ENCODE results near the gene SRGAP1.
"Not testable (repeated sequence)": the region's sequence is repeated elsewhere in the genome, so short reads cannot be mapped to it uniquely, and the experiment has no call there.

The SRGAP1 gene

DNA sequence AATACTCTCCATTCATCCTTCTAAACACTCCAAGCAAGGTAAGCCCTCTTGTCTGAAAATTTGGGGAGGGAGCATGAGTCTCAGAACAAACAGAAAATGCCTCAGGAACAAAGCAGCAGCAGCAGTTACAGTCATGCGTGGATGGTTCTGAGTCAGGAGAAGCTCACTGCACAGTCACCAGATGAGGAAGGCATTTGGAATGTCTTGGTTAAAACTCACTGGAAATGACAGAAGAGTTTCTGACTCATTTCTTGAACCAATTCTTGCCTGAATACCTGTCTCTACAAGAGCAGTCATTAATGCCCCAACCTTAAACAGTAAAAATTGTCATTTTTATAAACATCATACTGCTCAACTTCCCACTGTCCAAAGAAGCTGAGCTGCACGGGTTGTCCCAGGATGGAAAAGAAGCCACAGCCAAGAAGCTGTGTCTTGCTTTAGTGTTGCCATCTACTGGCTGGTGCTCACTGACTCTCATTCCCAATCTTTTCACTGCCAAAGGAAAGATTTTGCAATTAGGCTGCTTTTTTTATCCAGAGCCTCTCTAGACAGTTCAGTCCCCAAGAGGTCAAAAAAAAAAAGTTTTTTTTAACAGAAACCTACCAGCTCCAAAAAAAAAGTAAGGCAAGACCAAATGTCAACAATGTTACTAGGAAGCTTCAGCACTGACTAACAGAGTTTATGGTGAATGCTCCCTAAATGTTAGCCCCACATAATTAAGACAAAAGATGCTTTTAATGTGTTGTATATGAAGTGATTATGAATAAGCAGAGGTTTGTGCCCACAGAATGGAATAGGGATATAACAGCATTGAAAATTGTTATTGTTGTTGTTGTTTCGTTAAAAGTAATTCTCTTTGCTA, 337.2 kb downstream of the SRGAP1 start:
- DNase-seq, result no peak

DNA sequence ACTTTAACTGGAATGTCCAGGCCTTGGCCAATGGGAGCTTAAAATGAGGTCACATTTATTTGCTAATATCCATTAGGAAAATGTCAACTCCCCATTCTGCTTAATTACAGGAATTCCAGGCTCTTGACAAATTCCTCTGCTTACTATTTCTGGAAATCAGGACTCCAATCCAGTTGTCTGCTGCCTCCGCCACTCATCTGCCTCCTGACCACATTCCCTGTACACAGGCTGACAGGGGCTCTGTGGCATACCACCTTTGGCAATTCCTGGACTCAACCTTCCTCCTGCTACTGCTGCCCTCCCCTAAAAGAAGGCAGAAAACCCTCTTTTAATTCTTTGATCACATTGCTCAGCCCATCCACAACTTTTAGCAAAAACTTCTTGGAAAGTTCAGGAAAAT, 339.7 kb downstream of the SRGAP1 start:
- no peak for DNase-seq

DNA sequence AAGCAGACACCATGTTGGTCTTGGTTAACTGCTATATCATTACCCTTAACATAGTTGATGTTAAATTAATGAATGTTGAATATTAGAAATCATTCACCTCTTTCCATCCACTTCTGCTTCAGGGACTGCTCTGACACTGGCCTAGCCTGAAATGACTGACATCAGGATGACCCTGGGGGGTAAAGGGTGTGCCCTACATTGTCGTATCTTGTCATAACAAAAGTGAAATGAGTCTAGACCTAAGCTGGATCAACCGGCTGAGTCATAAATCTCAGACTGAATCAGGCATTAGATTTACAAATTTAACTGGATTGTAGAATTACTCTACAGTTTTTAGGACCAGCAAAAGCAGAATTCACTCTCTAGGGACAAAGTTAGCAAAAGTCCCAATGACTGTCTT, 342.3 kb downstream of the SRGAP1 start:
- no peak for DNase-seq

DNA sequence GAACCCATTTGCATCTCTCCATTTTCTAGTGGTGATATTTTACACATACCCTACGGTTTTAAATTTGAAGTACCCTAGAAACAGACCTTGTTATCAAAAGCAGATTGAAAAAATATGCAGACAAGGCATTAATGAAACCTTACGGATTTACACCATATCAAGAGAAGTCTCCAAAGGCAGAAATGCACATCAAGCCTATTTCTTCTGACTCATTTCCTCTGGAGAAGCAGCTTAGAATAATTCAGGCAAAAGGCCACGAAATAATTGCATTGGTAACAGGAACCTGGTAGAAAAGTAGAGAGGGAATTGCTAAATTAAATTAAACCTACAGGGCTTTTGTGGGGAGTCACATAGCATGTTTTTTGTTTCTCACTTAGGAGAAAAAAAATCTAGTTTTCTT, 342.9 kb downstream of the SRGAP1 start:
- no peak for DNase-seq

DNA sequence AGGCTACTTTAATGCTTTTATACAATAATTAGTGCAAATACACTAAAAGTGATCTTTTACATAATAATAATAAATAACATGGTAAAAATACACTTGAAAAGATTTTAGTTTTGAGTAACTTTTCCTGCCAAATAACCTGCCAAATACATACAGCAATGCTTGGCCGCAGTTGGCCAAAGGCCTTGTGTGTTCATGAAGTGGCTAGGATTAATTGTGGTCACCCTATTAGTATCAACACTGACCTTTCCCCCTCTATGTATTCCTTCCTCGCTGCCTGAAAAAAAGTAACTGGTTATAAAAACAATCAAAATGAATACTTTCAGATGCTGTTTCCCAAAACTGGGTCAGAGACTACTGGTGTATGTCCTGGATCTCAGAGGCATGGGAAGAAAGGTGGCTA, 343.3 kb downstream of the SRGAP1 start:
- no peak for DNase-seq

DNA sequence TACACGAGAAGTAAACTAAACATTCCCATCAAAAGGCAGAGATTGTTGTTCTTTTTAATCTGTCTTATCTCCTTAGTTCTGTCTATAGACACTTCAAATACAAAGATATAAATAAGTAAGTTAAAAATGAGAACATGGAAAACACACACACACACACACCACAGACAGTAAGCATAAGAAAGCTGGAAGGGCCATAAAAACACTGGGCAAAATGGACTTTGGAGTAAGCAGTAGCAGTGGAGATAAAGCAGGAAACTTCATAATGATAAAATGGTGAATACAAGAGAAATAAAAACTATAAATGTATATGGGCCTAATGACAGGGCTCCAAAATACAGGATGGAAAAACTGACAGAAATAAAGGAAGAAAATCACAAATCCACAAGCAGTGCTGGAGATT, 345.0 kb downstream of the SRGAP1 start:
- no peak for DNase-seq

DNA sequence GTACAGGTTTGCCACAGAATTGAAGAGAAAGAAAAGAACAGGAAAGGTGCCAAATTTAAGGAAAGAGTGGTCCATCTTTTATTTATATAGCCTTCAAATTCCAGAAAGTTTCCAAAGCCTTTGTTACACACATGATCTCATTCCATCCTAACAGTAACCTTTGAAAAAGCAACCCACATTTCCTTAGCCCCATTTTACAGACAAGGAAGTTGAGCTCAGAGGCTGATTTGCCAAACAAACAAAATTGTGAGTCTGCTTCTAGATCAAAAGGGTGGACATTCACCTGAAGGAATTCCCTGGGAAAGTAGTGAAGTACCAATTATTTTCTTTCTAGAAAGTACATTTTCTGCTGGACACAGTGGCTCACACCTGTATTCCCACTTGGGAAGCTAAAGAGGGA, 345.6 kb downstream of the SRGAP1 start:
- no peak for DNase-seq

DNA sequence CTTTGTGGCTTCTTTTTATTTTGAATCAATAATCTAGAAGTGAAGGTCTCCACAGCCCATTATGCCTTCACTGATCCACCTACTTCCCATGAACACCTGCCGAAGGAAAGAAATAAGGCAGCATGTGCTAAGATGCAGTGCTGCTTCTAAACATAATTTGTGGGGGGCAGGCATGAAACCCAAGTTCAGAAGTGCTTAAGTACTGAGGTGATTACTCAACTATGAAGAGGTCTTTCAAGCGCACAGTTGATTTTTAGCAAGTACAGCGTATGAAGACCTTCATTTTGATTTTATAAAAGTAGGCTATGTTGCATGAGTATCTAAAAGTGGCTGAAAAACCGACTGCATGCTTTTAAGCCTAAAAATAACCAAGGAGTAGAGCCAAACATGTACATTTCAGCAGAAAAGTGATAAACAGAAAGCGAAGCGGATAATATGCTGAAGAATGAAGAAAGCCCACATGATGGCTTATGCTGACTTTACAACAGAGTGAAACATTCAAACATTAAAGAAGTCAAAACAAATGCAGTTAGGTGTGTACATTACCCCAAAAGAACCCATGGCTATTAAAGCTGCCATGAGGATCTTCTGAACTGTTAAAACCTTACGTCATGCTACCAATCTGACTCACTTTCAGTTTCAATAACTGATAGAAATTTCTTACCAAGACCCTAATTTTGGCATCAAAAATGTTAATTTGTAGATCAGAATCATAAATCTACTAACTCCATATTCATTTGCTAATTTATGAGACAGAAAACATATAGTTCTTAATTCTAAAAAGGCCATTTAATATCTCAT, 348.3 kb downstream of the SRGAP1 start:
- DNase-seq, result no peak

DNA sequence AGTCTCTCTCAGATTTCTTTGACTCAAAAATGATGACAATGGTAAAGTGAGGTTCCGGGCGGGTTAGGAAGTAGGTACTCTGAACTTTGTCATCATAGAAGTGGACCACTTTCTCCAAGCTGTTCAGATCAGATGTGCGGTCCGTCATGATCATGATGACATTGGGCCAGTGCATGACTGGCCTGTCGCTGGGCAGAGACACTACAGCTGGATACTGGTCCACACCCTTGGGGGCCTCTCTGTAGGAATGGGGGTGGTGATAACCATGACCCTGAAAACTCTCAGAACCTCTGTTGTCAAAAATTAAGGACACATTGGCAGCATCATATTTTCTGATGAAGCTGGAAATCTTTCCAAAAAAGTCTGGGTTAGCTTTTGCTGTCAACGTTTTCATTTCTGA, 349.4 kb downstream of the SRGAP1 start:
- no peak for DNase-seq

DNA sequence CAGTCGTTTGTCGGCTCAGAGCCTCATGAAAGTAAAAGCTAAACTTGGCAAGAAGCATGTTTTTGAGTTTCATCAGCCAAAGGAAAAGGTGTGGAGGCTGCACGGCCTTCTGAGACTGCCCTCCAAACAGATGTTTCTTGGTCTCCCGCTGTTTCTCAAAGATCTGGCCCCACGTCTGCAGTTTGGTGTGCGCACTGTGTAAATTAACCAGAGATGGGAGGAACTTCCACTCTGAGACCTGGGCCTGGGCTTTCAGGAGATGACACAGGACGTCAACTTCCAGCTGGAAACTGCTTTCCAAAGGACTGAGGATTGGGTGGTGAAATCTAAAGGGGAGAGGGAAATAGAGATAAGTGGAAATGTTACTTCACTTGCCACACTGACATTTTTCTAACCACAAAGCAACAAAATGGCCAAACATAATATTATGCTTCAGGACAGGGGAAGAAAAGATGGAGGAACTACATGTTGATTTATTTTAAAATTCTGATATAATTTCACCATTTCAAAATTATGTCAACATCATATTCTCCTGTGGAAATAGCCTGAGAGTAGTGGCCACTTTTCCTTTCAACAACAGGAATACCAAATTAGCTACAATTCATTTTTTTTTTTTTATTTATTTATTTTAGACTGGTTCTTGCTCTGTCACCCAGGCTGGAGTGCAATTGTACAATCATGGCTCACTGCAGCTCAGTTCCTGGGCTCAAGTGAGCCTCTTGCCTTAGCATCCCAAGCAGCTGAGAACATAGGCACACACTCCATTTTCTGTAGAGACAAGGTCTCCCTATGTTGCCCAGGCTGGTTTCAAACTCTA, 350.0 kb downstream of the SRGAP1 start:
- no peak for DNase-seq

DNA sequence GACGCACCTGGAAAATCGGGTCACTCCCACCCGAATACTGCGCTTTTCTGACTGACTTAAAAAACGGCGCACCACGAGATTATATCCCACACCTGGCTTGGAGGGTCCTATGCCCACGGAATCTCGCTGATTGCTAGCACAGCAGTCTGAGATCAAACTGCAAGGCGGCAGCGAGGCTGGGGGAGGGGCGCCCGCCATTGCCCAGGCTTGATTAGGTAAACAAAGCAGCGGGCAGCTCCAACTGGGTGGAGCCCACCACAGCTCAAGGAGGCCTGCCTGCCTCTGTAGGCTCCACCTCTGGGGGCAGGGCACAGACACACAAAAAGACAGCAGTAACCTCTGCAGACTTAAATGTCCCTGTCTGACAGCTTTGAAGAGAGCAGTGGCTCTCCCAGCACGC, 351.3 kb downstream of the SRGAP1 start:
- not testable (repeated sequence) for DNase-seq

DNA sequence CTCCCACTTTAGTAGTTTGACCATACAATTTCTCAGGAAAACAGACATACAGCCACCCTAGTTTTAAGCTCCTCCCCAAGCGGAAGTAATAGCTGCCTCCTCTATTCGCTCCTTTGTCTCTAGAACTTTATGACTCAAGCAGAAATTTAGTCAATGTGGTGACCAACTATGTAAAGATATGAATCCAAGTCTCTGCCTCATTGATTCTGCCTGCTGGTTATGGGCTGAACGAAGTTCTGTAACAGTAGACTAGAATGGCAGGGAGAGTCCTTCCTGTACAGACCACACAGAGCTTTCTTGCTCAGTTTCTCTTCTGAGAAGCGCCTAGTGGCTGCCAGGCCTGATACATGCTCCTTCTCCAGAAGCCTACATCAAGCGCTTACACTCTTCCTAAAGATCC, 358.5 kb downstream of the SRGAP1 start:
- no peak for DNase-seq

DNA sequence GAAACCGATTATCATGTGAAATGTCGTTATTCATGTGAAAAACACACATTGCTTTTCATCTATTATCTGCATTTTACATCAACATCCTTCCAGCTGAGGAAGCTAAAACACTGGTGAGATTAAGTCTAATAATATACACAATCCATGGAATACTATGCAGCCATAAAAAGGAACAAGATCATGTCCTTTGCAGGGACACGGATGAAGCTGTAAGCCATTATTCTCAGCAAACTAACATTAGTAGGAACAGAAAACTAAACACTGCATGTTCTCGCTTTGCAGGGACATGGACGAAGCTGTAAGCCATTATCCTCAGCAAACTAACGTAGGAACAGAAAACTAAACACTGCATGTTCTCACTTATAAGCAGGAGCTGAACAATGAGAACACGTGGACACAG, 359.3 kb downstream of the SRGAP1 start:
- no peak for DNase-seq

DNA sequence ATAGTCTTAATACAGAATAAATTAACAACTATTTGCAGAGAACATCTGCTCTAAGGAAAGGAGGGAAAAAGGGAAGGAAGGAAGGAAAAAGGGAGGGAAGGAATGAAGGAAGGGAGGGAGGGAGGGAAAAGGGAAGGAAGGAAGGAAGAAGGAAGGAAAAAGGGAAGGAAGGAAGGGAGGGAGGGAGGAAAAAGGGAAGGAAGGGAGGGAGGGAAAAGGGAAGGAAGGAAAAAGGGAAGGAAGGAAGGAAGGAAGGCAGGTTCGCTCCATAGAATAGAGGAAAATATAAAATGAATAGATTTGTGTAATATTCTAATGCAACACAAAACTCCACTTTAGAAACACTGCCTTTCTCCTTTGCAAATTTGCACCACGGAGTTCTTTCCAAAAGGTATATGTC, 361.0 kb downstream of the SRGAP1 start:
- DNase-seq, result no peak

DNA sequence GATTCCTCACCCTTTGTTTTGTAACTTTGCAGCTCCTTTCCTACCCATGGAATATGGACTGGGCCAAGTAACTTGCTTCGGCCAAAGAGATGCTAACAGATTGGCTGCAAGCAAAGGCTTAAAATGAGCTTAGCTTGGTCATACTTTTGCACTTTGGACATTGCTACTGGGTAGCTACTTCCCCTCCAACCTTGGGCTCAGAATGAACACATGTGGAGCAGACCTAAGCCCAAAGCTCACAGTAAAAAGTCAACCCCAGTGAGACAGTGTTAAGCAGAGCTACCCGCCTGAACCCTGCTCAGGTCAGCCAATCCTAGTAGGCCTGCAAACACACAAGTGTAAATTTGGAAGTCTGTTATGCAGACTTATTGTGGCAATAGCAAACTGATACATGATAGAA, 363.0 kb downstream of the SRGAP1 start:
- no peak for DNase-seq
